Suppressor macrophage treated with lipopolysaccharide for 1 hour (primary cell): ENCODE results near the gene CAMKK2.
"Not testable (repeated sequence)": the region's sequence is repeated elsewhere in the genome, so short reads cannot be mapped to it uniquely, and the experiment has no call there.

ENCODE experiments used
- DNase-seq, 3 donors: peaks; one replicate each; pipeline ENCODE4 v3.0.0-alpha.2; 2020 to 2022

CAMKK2 gene

GRCh38 chr12:121296618-121297434 is at the start of gene CAMKK2:
Gene CAMKK2, minus strand, starts transcription at chr12:121296709. Its CDS starts 22,183 bp downstream, at chr12:121274526.
- peak; percentile 92 to 99 (median 98) for DNase-seq

- DNase-seq, result no peak
Observed at GRCh38 chr12:121345151-121345815, 48.8 kb upstream of the CAMKK2 start.

GRCh38 chr12:121344506-121344905 is 48.0 kb upstream of the CAMKK2 start:
- DNase-seq, result no peak

GRCh38 chr12:121337416-121337815 is 40.9 kb upstream of the CAMKK2 start:
- DNase-seq, result no peak

GRCh38 chr12:121334513-121335343 is 38.2 kb upstream of the CAMKK2 start:
- peak; percentile 74 to 88 (median 79) for DNase-seq

- DNase-seq, result no peak
Observed at GRCh38 chr12:121333747-121334146, 37.2 kb upstream of the CAMKK2 start.

GRCh38 chr12:121331248-121331647 is 34.7 kb upstream of the CAMKK2 start:
- no peak for DNase-seq

- no peak for DNase-seq
Observed at GRCh38 chr12:121330692-121331091, 34.2 kb upstream of the CAMKK2 start.

GRCh38 chr12:121330195-121330594 is 33.7 kb upstream of the CAMKK2 start:
- no peak for DNase-seq

- DNase-seq, result no peak
Observed at GRCh38 chr12:121328620-121329019, 32.1 kb upstream of the CAMKK2 start.

GRCh38 chr12:121326996-121327674 is 30.6 kb upstream of the CAMKK2 start:
- DNase-seq, result no peak

- DNase-seq, result peak; percentile 57 to 75 (median 69)
Observed at GRCh38 chr12:121325922-121326396, 29.4 kb upstream of the CAMKK2 start.

GRCh38 chr12:121323908-121324307 is 27.4 kb upstream of the CAMKK2 start:
- no peak for DNase-seq

GRCh38 chr12:121318121-121318520 is 21.6 kb upstream of the CAMKK2 start:
- no peak for DNase-seq

GRCh38 chr12:121314431-121314830 is 17.9 kb upstream of the CAMKK2 start:
- peak; percentile 55 to 80 (median 70) for DNase-seq

GRCh38 chr12:121310231-121310630 is 13.7 kb upstream of the CAMKK2 start:
- DNase-seq, result not testable (repeated sequence)

- not testable (repeated sequence) for DNase-seq
Observed at GRCh38 chr12:121307397-121307796, 10.9 kb upstream of the CAMKK2 start.

GRCh38 chr12:121304306-121304705 is 7.8 kb upstream of the CAMKK2 start:
- DNase-seq, result no peak

- DNase-seq, result peak in 2 of 3 donors; percentile 42 to 67
Observed at GRCh38 chr12:121301876-121302275, 5.4 kb upstream of the CAMKK2 start.

GRCh38 chr12:121300083-121300819 is 3.7 kb upstream of the CAMKK2 start:
- DNase-seq, result no peak

GRCh38 chr12:121299662-121300061 is 3.2 kb upstream of the CAMKK2 start:
- no peak for DNase-seq

- DNase-seq, result not testable (repeated sequence)
Observed at GRCh38 chr12:121298411-121298810, 1.9 kb upstream of the CAMKK2 start.
